K562 (cell line): ENCODE measurements around the gene PCSK6. TPM values are rescaled to one million over a fixed set of nuclear protein-coding genes. Genes with fewer than 3 reads are reported as not detected.

Experiments
- ATAC-seq: fragments of 200-7000 bp; cut with Tn5 transposase; 3 replicates; pipeline ENCODE4 v1.9.1; 2020; ENCODE audit warnings: moderate library complexity
- BruUV-seq: library from RNA; stranded (reverse); fragments of 400-500 nt; replicated peaks from 2 replicates; lab custom pipeline; 2021; lab: Mats Ljungman, UMichigan
- CTCF ChIA-PET: fragments of 300-600 bp; formaldehyde crosslinking; extraction: SDS; loops from one replicate; lab custom pipeline; 2021; ENCODE audit warnings: low intra/inter-chr PET ratio; lab: Yijun Ruan, JAX
- POLR2A ChIA-PET: fragments of 300-600, 350-650 bp; sonication (Branson Sonifier 250); formaldehyde crosslinking; extraction: SDS; loops from one replicate; lab custom pipeline; 2021; ENCODE audit warnings: antibody characterized with exemption, inconsistent platforms; lab: Yijun Ruan, JAX
- DNase-seq, 4 experiments: peaks; one replicate each; pipeline versions ENCODE4 v3.0.0 to v3.0.0-alpha.2; 2011 to 2018; ENCODE audit warnings: low spot score in 3 of 4, mixed read lengths in 3 of 4; ENCODE audit errors: extremely low read depth in 1 of 4
- FAIRE-seq: peaks from 2 replicates; lab custom pipeline; 2011; peaks lifted over from hg19 to GRCh38; lab: Jason Lieb, UNC
- H2AFZ ChIP-seq: 2 replicates; pipeline ENCODE4 v1.6.0; 2011; ENCODE audit warnings: low read depth, low read length, control low read depth, inconsistent platforms
- H3K27ac ChIP-seq: fragments of 200-600 bp; 3 replicates; pipeline ENCODE4 v1.8.0; 2011; ENCODE audit warnings: low read depth, mild to moderate bottlenecking, control low read depth, inconsistent platforms, low read length, moderate library complexity, mixed read lengths; ENCODE audit errors: extremely low read depth
- H3K27me3 ChIP-seq, 2 experiments: fragments of 300-600 bp in 1 of 2; 2 replicates in 1 of 2; 3 replicates in 1 of 2; pipeline versions ENCODE4 v1.6.0 to v1.8.0; 2011; ENCODE audit warnings: inconsistent platforms in 2 of 2, low read length in 2 of 2, mild to moderate bottlenecking in 1 of 2, mixed read lengths in 1 of 2, moderate library complexity in 1 of 2; ENCODE audit not compliant: control insufficient read depth in 2 of 2, insufficient read depth in 2 of 2
- H3K36me3 ChIP-seq: fragments of 300-600 bp; 3 replicates; pipeline ENCODE4 v1.8.0; 2011; ENCODE audit warnings: mild to moderate bottlenecking, low read length, inconsistent platforms; ENCODE audit not compliant: control insufficient read depth, insufficient read depth
- H3K4me1 ChIP-seq, 2 experiments: fragments of 200-600 bp in 1 of 2; replicated peaks in 1 of 2; 2 replicates in 1 of 2; 3 replicates in 1 of 2; pipeline versions ENCODE4 v1.5.1 to v1.8.0; 2011; ENCODE audit warnings: inconsistent platforms in 2 of 2, low read length in 2 of 2, mild to moderate bottlenecking in 1 of 2, mixed read lengths in 1 of 2, moderate library complexity in 1 of 2; ENCODE audit not compliant: control insufficient read depth in 2 of 2, insufficient read depth in 2 of 2
- H3K4me2 ChIP-seq: 2 replicates; pipeline ENCODE4 v1.6.1; 2011; ENCODE audit warnings: low read length, control low read depth, inconsistent platforms, mixed read lengths; ENCODE audit not compliant: insufficient read depth
- H3K4me3 ChIP-seq: fragments of 200-600 bp; sonication (generic), shearing (Covaris generic); 2 replicates; pipeline ENCODE4 v1.5.1; 2016; ENCODE audit warnings: control low read depth, inconsistent platforms
- H3K79me2 ChIP-seq: fragments of 200-600 bp; 3 replicates; pipeline ENCODE4 v1.8.0; 2011; ENCODE audit warnings: low read length, inconsistent platforms; ENCODE audit not compliant: control insufficient read depth, insufficient read depth
- H3K9ac ChIP-seq, 2 experiments: 2 replicates each; pipeline versions ENCODE4 v1.6.0 to v1.6.1; 2011; ENCODE audit warnings: low read depth in 2 of 2, low read length in 2 of 2, control low read depth in 1 of 2, inconsistent platforms in 1 of 2, mild to moderate bottlenecking in 1 of 2, mixed read lengths in 1 of 2; ENCODE audit not compliant: insufficient read depth in 1 of 2
- H3K9me1 ChIP-seq: one replicate; pipeline ENCODE4 v1.6.0; 2011; ENCODE audit warnings: inconsistent platforms, mild to moderate bottlenecking, low read length, moderate library complexity; ENCODE audit not compliant: control insufficient read depth, insufficient read depth
- H3K9me3 ChIP-seq: replicated peaks from 2 replicates; pipeline ENCODE4 v1.5.1; 2011; ENCODE audit warnings: low read depth, low read length, inconsistent platforms; ENCODE audit not compliant: control insufficient read depth, insufficient read depth
- H4K20me1 ChIP-seq: replicated peaks from 2 replicates; pipeline ENCODE4 v1.6.1; 2011; ENCODE audit warnings: low read length, inconsistent platforms, mixed read lengths; ENCODE audit not compliant: control insufficient read depth, insufficient read depth
- CREB5 ChIP-seq: fragments of 250-450 bp; sonication (Bioruptor Pico); IDR thresholded peaks from 2 replicates; pipeline ENCODE4 v1.5.0; 2020; ENCODE audit warnings: mild to moderate bottlenecking
- ELF4 ChIP-seq: fragments of 450-650 bp; formaldehyde crosslinking; IDR thresholded peaks from 2 replicates; pipeline ENCODE4 v1.4.0; 2022; ENCODE audit warnings: missing genetic modification characterization
- GTF2E2 ChIP-seq: fragments of 200-800 bp; sonication (Bioruptor generic); IDR thresholded peaks from 2 replicates; pipeline ENCODE4 v1.6.1; 2016; ENCODE audit warnings: missing genetic modification characterization, missing compliant biosample characterization
- HMG20A ChIP-seq: fragments of 450-650 bp; formaldehyde crosslinking; conservative IDR thresholded peaks from 2 replicates; pipeline ENCODE4 v1.4.0; 2020; ENCODE audit warnings: mild to moderate bottlenecking, mixed read lengths
- POLR2B ChIP-seq: fragments of 450-650 bp; IDR thresholded peaks from 2 replicates; pipeline ENCODE4 v1.6.1; 2018; ENCODE audit warnings: low read depth; ENCODE audit not compliant: partially characterized antibody
- ZBTB8A ChIP-seq: fragments of 450-650 bp; IDR thresholded peaks from 2 replicates; pipeline ENCODE4 v1.6.1; 2018; ENCODE audit warnings: mild to moderate bottlenecking, moderate library complexity; ENCODE audit not compliant: partially characterized antibody
- ZNF311 ChIP-seq: fragments of 250-450 bp; sonication (Bioruptor Pico); IDR thresholded peaks from 2 replicates; pipeline ENCODE4 v1.4.0; 2020; ENCODE audit warnings: mild to moderate bottlenecking, moderate library complexity
- ZNF316 ChIP-seq: fragments of 450-650 bp; IDR thresholded peaks from 2 replicates; pipeline ENCODE4 v1.6.1; 2016
- ZNF57 ChIP-seq: fragments of 450-650 bp; formaldehyde crosslinking; IDR thresholded peaks from 2 replicates; pipeline ENCODE4 v1.4.0; 2020; ENCODE audit warnings: mild to moderate bottlenecking, moderate library complexity
- ZNF586 ChIP-seq: fragments of 450-650 bp; formaldehyde crosslinking; conservative IDR thresholded peaks from 2 replicates; pipeline ENCODE4 v1.4.0; 2020; ENCODE audit warnings: mild to moderate bottlenecking, moderate library complexity
- ZNF696 ChIP-seq: fragments of 250-450 bp; sonication (Bioruptor Pico); conservative IDR thresholded peaks from 2 replicates; pipeline ENCODE4 v1.4.0; 2020; ENCODE audit warnings: mild to moderate bottlenecking, moderate library complexity
- ZNF77 ChIP-seq: fragments of 250-450 bp; sonication (Bioruptor Pico); IDR thresholded peaks from 2 replicates; pipeline ENCODE4 v1.5.0; 2020
- WGBS: fragments of 100-300 bp; shearing (Covaris generic); methylation state at CpG from one replicate; pipeline ENCODE4 v1.1.6; 2016; ENCODE audit warnings: low coverage, mixed read lengths; ENCODE audit not compliant: insufficient coverage; ENCODE audit errors: missing lambda C conversion rate; 5-methylcytosine and 5-hydroxymethylcytosine counted together
- in situ Hi-C: fragments of 300-500 bp; cut with MboI; formaldehyde crosslinking; loops from 4 replicates; pipeline ENCODE4 v1.15.0; 2018; ENCODE audit warnings: inconsistent platforms, mixed read lengths
- intact Hi-C: fragments of 100-400 bp; cut with micrococcal nuclease; formaldehyde crosslinking; loops from 2 replicates; pipeline ENCODE4 v1.14.2; 2022
- polyA plus RNA-seq, 8 experiments: library from polyadenylated mRNA; depleted of rRNA in 4 of 8; stranded (reverse) in 5 of 8; unstranded in 3 of 8; fragments of >200 nt; fragmentation: Nextera tagmentation in 2 of 8; fragmentation: Illumina TruSeq in 1 of 8; extraction: Ambion mirVana in 2 of 8; extraction: Trizol in 1 of 8; gene quantifications; 2 replicates each; pipeline versions ENCODE4 v1.2.1 to v1.2.3, GENCODE V29; 2011 to 2014; ENCODE audit warnings: inconsistent platforms in 1 of 8, missing spikeins in 1 of 8
- total RNA-seq, 7 experiments: library from RNA; depleted of rRNA in 6 of 7; stranded (reverse); fragments of >200 nt in 6 of 7; fragmentation: Illumina TruSeq in 2 of 7; extraction: Trizol in 2 of 7; gene quantifications; 2 replicates each; pipeline versions ENCODE4 v1.2.1 to v1.2.3, GENCODE V29; 2011 to 2021; ENCODE audit warnings: low replicate concordance in 1 of 7

The PCSK6 gene
- total and polyA plus RNA-seq, 9 of the 15 experiments (the other 6 are each of a cell fraction or from before 2014, with no cell fraction given) = 2.2 to 32.6 (median 14.5) TPM

- whole genome bisulfite sequencing = 53% methylated on average over 14 of the region's 14 CpGs
- Histone ChIP-seq H3K4me3 (no peak overlapping the region), H3K79me2 (no peaks in the 10 kb centered on the region), H3K4me1 (no peaks in the 10 kb centered on the region), H3K9ac (no peak overlapping the region), H3K36me3 (no peaks in the 10 kb centered on the region), H3K27ac (no peak overlapping the region), H3K9me3 (no peaks in the 10 kb centered on the region), H2AFZ (no peak overlapping the region), H3K27me3 (peaks cover 0 to 11% of the 10 kb centered on the region in 2 experiments; a peak in 2 of 5 replicates), H3K9me1 (no peaks in the 10 kb centered on the region), H4K20me1 (no peaks in the 10 kb centered on the region), H3K4me2 (no peak overlapping the region)
- in situ Hi-C loops (no loop called here), intact Hi-C loops (no loop called here)
- ChIA-PET CTCF (no interaction called here), POLR2A (interaction anchor here (0.8 to 1.3 kb wide), 2 partner anchors 8 to 21 kb away, joined by 3 read pairs; no protein-coding TSS in a partner anchor)
- ATAC-seq = no peak
- no peak for DNase-seq
- TF ChIP-seq HMG20A (CRISPR knock-in tag) (no peak), ZBTB8A (no peak), POLR2B (no peak), CREB5 (no peak), ZNF696 (no peak), ZNF77 (no peak), ZNF311 (CRISPR knock-in tag) (no peak), ZNF586 (CRISPR knock-in tag) (no peak), ZNF316 (no peak), ELF4 (CRISPR knock-in tag) (no peak), ZNF57 (CRISPR knock-in tag) (no peak), GTF2E2 (tag) (no peak)
- no TSS peak for BruUV-seq
- no peak for FAIRE-seq
Observed at GRCh38 chr15:101328001-101328400, 161.5 kb downstream of the PCSK6 start.
